ENCODE measurements around the gene CDK13.

CDK13 gene

DNA sequence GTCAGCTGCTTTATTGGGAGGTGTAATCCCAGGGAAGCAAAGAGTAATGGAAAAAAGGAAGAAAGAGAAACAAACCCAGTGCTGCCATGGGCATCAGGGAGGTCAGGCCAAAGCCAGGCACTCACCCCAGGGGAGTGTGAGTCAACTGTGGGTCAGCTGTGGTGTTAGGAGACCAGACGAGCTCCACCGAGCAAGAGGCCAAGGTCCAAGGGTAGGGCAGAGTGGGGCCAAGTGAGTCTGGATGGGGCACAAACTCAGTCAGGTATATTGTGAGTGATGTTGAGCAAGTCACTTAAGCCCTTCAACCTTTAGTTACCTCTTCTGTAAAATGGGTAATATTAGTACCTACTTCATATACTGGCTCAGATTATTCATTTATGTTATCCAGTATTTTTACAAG is 30.4 kb upstream of the CDK13 start:
- H3K9me3 ChIP-seq (ENCODE audit: control insufficient read depth, insufficient read depth, low read depth, low read length), result no peaks in the 10 kb centered on the region
- no peaks in the 10 kb centered on the region for H3K36me3 ChIP-seq (ENCODE audit: control insufficient read depth in 2 of 2, insufficient read depth in 1 of 2, low read length in 2 of 2)
- ChIA-PET POLR2A (no interaction called here), CTCF (interaction anchor here (0.6 to 0.7 kb wide), 2 partner anchors 80 to 172 kb away, joined by 3 to 11 read pairs; no protein-coding TSS in a partner anchor)
- no peak overlapping the region for H3K27ac ChIP-seq (ENCODE audit: extremely low read depth, low read depth, low read length)
- no peaks in the 10 kb centered on the region for H3K4me1 ChIP-seq (ENCODE audit: control insufficient read depth, insufficient read depth, low read length)
- H3K4me3 ChIP-seq (ENCODE audit: low read depth, low read length), result no peak overlapping the region
- TF ChIP-seq, protein P1, sequence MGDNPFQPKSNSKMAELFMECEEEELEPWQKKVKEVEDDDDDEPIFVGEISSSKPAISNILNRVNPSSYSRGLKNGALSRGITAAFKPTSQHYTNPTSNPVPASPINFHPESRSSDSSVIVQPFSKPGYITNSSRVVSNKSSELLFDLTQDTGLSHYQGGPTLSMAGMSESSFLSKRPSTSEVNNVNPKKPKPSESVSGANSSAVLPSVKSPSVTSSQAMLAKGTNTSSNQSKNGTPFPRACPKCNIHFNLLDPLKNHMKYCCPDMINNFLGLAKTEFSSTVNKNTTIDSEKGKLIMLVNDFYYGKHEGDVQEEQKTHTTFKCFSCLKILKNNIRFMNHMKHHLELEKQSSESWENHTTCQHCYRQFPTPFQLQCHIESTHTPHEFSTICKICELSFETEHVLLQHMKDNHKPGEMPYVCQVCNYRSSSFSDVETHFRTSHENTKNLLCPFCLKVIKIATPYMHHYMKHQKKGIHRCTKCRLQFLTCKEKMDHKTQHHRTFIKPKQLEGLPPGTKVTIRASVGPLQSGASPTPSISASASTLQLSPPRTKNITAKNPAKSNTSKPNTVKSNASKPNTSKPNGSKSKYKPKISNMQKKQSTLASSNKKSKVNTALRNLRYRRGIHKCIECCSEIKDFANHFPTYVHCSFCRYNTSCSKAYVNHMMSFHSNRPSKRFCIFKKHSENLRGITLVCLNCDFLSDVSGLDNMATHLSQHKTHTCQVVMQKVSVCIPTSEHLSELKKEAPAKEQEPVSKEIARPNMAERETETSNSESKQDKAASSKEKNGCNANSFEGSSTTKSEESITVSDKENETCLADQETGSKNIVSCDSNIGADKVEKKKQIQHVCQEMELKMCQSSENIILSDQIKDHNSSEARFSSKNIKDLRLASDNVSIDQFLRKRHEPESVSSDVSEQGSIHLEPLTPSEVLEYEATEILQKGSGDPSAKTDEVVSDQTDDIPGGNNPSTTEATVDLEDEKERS (tag by site-specific recombination; IDR thresholded peaks at IDR 0.05), result no peak
- TF ChIP-seq KLF8 (tag by site-specific recombination; IDR thresholded peaks at IDR 0.05), result no peak
- no peak for TF ChIP-seq KLF1 (tag by site-specific recombination; IDR thresholded peaks at IDR 0.05)
- TF ChIP-seq ZNF138 (tag by site-specific recombination; IDR thresholded peaks at IDR 0.05; ENCODE audit: borderline replicate concordance), result no peak
- TF ChIP-seq TCF7L2 (IDR thresholded peaks at IDR 0.05; ENCODE audit: borderline replicate concordance, low read depth, low read length), result no peak
- no peak for TF ChIP-seq ZNF248 (tag by site-specific recombination; IDR thresholded peaks at IDR 0.05)
- TF ChIP-seq, protein P2, sequence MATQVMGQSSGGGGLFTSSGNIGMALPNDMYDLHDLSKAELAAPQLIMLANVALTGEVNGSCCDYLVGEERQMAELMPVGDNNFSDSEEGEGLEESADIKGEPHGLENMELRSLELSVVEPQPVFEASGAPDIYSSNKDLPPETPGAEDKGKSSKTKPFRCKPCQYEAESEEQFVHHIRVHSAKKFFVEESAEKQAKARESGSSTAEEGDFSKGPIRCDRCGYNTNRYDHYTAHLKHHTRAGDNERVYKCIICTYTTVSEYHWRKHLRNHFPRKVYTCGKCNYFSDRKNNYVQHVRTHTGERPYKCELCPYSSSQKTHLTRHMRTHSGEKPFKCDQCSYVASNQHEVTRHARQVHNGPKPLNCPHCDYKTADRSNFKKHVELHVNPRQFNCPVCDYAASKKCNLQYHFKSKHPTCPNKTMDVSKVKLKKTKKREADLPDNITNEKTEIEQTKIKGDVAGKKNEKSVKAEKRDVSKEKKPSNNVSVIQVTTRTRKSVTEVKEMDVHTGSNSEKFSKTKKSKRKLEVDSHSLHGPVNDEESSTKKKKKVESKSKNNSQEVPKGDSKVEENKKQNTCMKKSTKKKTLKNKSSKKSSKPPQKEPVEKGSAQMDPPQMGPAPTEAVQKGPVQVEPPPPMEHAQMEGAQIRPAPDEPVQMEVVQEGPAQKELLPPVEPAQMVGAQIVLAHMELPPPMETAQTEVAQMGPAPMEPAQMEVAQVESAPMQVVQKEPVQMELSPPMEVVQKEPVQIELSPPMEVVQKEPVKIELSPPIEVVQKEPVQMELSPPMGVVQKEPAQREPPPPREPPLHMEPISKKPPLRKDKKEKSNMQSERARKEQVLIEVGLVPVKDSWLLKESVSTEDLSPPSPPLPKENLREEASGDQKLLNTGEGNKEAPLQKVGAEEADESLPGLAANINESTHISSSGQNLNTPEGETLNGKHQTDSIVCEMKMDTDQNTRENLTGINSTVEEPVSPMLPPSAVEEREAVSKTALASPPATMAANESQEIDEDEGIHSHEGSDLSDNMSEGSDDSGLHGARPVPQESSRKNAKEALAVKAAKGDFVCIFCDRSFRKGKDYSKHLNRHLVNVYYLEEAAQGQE (tag by site-specific recombination; IDR thresholded peaks at IDR 0.05), result no peak
- TF ChIP-seq ZNF221 (tag by site-specific recombination; IDR thresholded peaks at IDR 0.05; ENCODE audit: borderline replicate concordance), result no peak

DNA sequence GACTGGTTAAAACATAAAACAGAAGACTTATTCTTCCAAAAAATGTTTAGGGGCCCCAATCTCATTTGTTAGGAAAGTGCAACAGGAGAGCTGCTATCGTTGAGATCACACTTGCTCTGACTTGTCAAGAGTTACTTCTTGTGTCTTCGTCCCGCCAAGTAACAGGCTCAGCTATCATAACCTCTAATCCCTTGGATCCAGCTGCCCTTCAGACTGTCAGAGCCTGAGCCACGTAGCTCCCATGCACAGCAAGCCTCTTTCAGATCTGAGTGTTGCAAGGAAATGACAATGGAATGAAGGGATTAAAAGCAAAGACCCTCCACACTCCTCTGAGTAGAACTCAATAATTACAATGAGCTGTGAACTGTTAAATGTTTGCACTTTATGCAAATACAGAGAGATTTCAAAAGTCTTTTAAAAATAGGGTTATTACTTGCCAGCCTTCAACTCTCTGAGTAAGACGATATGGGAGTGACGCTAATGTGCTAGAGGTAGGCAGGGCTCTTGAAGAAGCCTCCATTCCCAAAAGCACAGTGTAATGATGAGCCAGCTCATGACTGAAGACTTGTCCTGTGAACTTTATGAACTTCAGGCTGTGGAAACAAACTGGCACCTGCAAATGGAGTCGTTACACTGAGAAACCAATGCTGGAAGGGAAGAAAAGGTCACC is 28.4 kb upstream of the CDK13 start:
- H3K36me3 ChIP-seq (ENCODE audit: control insufficient read depth in 2 of 2, insufficient read depth in 1 of 2, low read length in 2 of 2), result no peaks in the 10 kb centered on the region
- H3K9me3 ChIP-seq (ENCODE audit: control insufficient read depth, insufficient read depth, low read depth, low read length), result no peaks in the 10 kb centered on the region
- no peak overlapping the region for H3K27ac ChIP-seq (ENCODE audit: extremely low read depth, low read depth, low read length)
- TF ChIP-seq ZNF266 (tag by site-specific recombination; IDR thresholded peaks at IDR 0.05; ENCODE audit: low read depth) (no peak), KLF16 (tag by site-specific recombination; IDR thresholded peaks at IDR 0.05) (no peak), GLIS1 (tag by site-specific recombination; IDR thresholded peaks at IDR 0.05) (no peak)
- TF ChIP-seq, protein P3, sequence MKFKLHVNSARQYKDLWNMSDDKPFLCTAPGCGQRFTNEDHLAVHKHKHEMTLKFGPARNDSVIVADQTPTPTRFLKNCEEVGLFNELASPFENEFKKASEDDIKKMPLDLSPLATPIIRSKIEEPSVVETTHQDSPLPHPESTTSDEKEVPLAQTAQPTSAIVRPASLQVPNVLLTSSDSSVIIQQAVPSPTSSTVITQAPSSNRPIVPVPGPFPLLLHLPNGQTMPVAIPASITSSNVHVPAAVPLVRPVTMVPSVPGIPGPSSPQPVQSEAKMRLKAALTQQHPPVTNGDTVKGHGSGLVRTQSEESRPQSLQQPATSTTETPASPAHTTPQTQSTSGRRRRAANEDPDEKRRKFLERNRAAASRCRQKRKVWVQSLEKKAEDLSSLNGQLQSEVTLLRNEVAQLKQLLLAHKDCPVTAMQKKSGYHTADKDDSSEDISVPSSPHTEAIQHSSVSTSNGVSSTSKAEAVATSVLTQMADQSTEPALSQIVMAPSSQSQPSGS (tag by site-specific recombination; IDR thresholded peaks at IDR 0.05; ENCODE audit: low read depth), result no peak
- H3K4me3 ChIP-seq (ENCODE audit: low read depth, low read length), result no peak overlapping the region
- ChIA-PET POLR2A (no interaction called here), CTCF (no interaction called here)
- H3K4me1 ChIP-seq (ENCODE audit: control insufficient read depth, insufficient read depth, low read length), result no peaks in the 10 kb centered on the region

DNA sequence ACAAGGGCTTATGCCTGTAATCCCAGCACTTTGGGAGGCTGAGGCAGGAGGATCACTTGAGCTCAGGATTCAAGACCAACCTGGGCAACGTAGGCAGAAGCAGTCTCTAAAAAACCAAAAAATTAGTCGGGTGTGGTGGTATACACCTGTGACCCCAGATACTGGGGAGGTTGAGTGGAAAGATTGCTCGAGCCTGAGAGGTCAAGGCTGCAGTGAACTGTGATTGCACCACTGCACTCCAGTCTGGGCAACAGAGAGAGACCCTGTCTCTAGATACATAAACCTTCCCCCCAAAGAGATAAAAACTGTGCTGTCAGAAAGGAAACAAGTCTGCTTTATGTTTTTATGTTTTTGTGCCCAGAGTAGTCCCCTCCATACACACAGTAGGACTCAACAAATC is 27.5 kb upstream of the CDK13 start:
- H3K4me1 ChIP-seq (ENCODE audit: control insufficient read depth, insufficient read depth, low read length), result no peaks in the 10 kb centered on the region
- H3K9me3 ChIP-seq (ENCODE audit: control insufficient read depth, insufficient read depth, low read depth, low read length), result no peaks in the 10 kb centered on the region
- H3K27ac ChIP-seq (ENCODE audit: extremely low read depth, low read depth, low read length), result no peak overlapping the region
- no peaks in the 10 kb centered on the region for H3K36me3 ChIP-seq (ENCODE audit: control insufficient read depth in 2 of 2, insufficient read depth in 1 of 2, low read length in 2 of 2)
- H3K4me3 ChIP-seq (ENCODE audit: low read depth, low read length), result no peak overlapping the region
- ChIA-PET POLR2A (no interaction called here), CTCF (interaction anchor here (0.7 kb wide), 1 partner anchor 74 kb away, joined by 3 read pairs; no protein-coding TSS in a partner anchor)
- TF ChIP-seq ZNF585B (tag by site-specific recombination; IDR thresholded peaks at IDR 0.05), result no peak
- no peak for TF ChIP-seq ZNF175 (tag by site-specific recombination; IDR thresholded peaks at IDR 0.05)
- no peak for TF ChIP-seq ZBTB17 (tag by site-specific recombination; IDR thresholded peaks at IDR 0.05)
- no peak for TF ChIP-seq EGR2 (tag by site-specific recombination; IDR thresholded peaks at IDR 0.05; ENCODE audit: low read depth)
- TF ChIP-seq ZNF571 (tag by site-specific recombination; IDR thresholded peaks at IDR 0.05), result no peak
- TF ChIP-seq ZNF221 (tag by site-specific recombination; IDR thresholded peaks at IDR 0.05; ENCODE audit: borderline replicate concordance), result no peak
- no peak for TF ChIP-seq KLF9 (tag by site-specific recombination; IDR thresholded peaks at IDR 0.05; ENCODE audit: low read depth)
- TF ChIP-seq ZNF223 (tag by site-specific recombination; IDR thresholded peaks at IDR 0.05), result no peak
- TF ChIP-seq GLI2 (tag by site-specific recombination; IDR thresholded peaks at IDR 0.05; ENCODE audit: borderline replicate concordance, low read depth), result no peak
- no peak for TF ChIP-seq ZNF473 (tag by site-specific recombination; IDR thresholded peaks at IDR 0.05)
- TF ChIP-seq ZNF274 (IDR thresholded peaks at IDR 0.05; ENCODE audit: low read length), result no peak
- TF ChIP-seq ZNF274 (tag by site-specific recombination; IDR thresholded peaks at IDR 0.05; ENCODE audit: borderline replicate concordance), result no peak
- no peak for TF ChIP-seq ZNF169 (tag by site-specific recombination; IDR thresholded peaks at IDR 0.05)
- TF ChIP-seq ZNF792 (tag by site-specific recombination; IDR thresholded peaks at IDR 0.05), result no peak
